ENCODE measurements around the gene TRMT10B. TPM values are rescaled to one million over a fixed set of nuclear protein-coding genes. Genes with fewer than 3 reads are reported as not detected.

Gene TRMT10B
- polyA plus RNA-seq, 3 donors, result 5.2 to 12.4 (median 9.4) TPM

GRCh38 chr9:37739222-37739621 is 14.4 kb upstream of the TRMT10B start:
- Mint-ChIP-seq H3K4me1 (no peaks in the 10 kb centered on the region), H3K9me3 (no peaks in the 10 kb centered on the region), H3K36me3 (no peaks in the 10 kb centered on the region), H3K27ac (no peak overlapping the region), H3K27me3 (ENCODE audit: low read depth in 3 of 3) (peaks cover 0 to 3% (median 2%) of the 10 kb centered on the region in 3 donors), H3K4me3 (no peak overlapping the region)
- Histone ChIP-seq H4K20me1 (ENCODE audit: insufficient read depth, low read length) (no peaks in the 10 kb centered on the region), H3K27me3 (ENCODE audit: control insufficient read depth in 2 of 2, insufficient read depth in 2 of 2, low read length in 2 of 2) (no peaks in the 10 kb centered on the region), H3K9me3 (replicated peaks in 1 of 2; ENCODE audit: control insufficient read depth in 1 of 2, insufficient read depth in 1 of 2, low read length in 2 of 2) (no peaks in the 10 kb centered on the region), H3K79me2 (ENCODE audit: insufficient read depth, low read length) (no peaks in the 10 kb centered on the region), H3K4me1 (ENCODE audit: control insufficient read depth in 1 of 2, insufficient read depth in 2 of 2, low read length in 2 of 2) (no peaks in the 10 kb centered on the region), H3K36me3 (replicated peaks in 1 of 2; ENCODE audit: control insufficient read depth in 1 of 2, insufficient read depth in 2 of 2, low read length in 2 of 2) (no peaks in the 10 kb centered on the region), H3K4me3 (replicated peaks in 1 of 3; ENCODE audit: low read depth in 2 of 3, low read length in 3 of 3) (no peak overlapping the region), H3K27ac (ENCODE audit: low read depth in 1 of 2, low read length in 2 of 2) (no peak overlapping the region), H3K9ac (ENCODE audit: insufficient read depth, low read length, poor library complexity, severe bottlenecking) (no peak overlapping the region), H3K4me2 (replicated peaks; ENCODE audit: extremely low read depth, low read length, poor library complexity, severe bottlenecking) (no peak overlapping the region), H2AFZ (ENCODE audit: insufficient read depth, low read depth, low read length, poor library complexity, severe bottlenecking) (no peak overlapping the region)
- WGBS (ENCODE audit: insufficient coverage), result 97% methylated on average over 4 of the region's 5 CpGs
- TF ChIP-seq CTCF (IDR thresholded peaks at IDR 0.05), result no peak
- DNase-seq, result no peak
- intact Hi-C loops (cut with micrococcal nuclease), result no loop called here

- Mint-ChIP-seq H3K27me3 (ENCODE audit: low read depth in 3 of 3) (peaks cover 0 to 2% (median 2%) of the 10 kb centered on the region in 3 donors), H3K36me3 (no peaks in the 10 kb centered on the region), H3K27ac (no peak overlapping the region), H3K4me3 (no peak overlapping the region), H3K9me3 (no peaks in the 10 kb centered on the region), H3K4me1 (no peaks in the 10 kb centered on the region)
- DNase-seq, result no peak
- no peak overlapping the region for H3K4me3 ChIP-seq (replicated peaks in 1 of 3; ENCODE audit: low read depth in 2 of 3, low read length in 3 of 3)
- no peaks in the 10 kb centered on the region for H3K27me3 ChIP-seq (ENCODE audit: control insufficient read depth in 2 of 2, insufficient read depth in 2 of 2, low read length in 2 of 2)
- no peak overlapping the region for H3K27ac ChIP-seq (ENCODE audit: low read depth in 1 of 2, low read length in 2 of 2)
- H2AFZ ChIP-seq (ENCODE audit: insufficient read depth, low read depth, low read length, poor library complexity, severe bottlenecking), result no peak overlapping the region
- WGBS (ENCODE audit: insufficient coverage), result 94% methylated on average over 16 of the region's 16 CpGs
- intact Hi-C loops (cut with micrococcal nuclease), result no loop called here
- TF ChIP-seq CTCF (IDR thresholded peaks at IDR 0.05), result no peak
- no peaks in the 10 kb centered on the region for H3K4me1 ChIP-seq (ENCODE audit: control insufficient read depth in 1 of 2, insufficient read depth in 2 of 2, low read length in 2 of 2)
- no peaks in the 10 kb centered on the region for H3K9me3 ChIP-seq (replicated peaks in 1 of 2; ENCODE audit: control insufficient read depth in 1 of 2, insufficient read depth in 1 of 2, low read length in 2 of 2)
- no peaks in the 10 kb centered on the region for H4K20me1 ChIP-seq (ENCODE audit: insufficient read depth, low read length)
- H3K79me2 ChIP-seq (ENCODE audit: insufficient read depth, low read length), result no peaks in the 10 kb centered on the region
- no peak overlapping the region for H3K9ac ChIP-seq (ENCODE audit: insufficient read depth, low read length, poor library complexity, severe bottlenecking)
- no peaks in the 10 kb centered on the region for H3K36me3 ChIP-seq (replicated peaks in 1 of 2; ENCODE audit: control insufficient read depth in 1 of 2, insufficient read depth in 2 of 2, low read length in 2 of 2)
- H3K4me2 ChIP-seq (replicated peaks; ENCODE audit: extremely low read depth, low read length, poor library complexity, severe bottlenecking), result no peak overlapping the region
Measured at GRCh38 chr9:37740128-37740527, 13.5 kb upstream of the TRMT10B start.

All from CD14-positive monocyte (primary cell).